ENCODE measurements around the gene ATP11A. TPM values are rescaled to one million over a fixed set of nuclear protein-coding genes. Genes with fewer than 3 reads are reported as not detected.

Gene ATP11A
- 61.6 and 65.3 TPM in 2 replicates for total RNA-seq (2021)
- long read RNA-seq, transcript ATP11A-217 (1 exons, 3,542 nt), result major isoform, 10 of 30 reads
- long read RNA-seq, partial matches to known transcripts, result 1 of 30 reads
- long read RNA-seq, other reads (novel, unspliced or antisense), result 19 of 30 reads

DNA sequence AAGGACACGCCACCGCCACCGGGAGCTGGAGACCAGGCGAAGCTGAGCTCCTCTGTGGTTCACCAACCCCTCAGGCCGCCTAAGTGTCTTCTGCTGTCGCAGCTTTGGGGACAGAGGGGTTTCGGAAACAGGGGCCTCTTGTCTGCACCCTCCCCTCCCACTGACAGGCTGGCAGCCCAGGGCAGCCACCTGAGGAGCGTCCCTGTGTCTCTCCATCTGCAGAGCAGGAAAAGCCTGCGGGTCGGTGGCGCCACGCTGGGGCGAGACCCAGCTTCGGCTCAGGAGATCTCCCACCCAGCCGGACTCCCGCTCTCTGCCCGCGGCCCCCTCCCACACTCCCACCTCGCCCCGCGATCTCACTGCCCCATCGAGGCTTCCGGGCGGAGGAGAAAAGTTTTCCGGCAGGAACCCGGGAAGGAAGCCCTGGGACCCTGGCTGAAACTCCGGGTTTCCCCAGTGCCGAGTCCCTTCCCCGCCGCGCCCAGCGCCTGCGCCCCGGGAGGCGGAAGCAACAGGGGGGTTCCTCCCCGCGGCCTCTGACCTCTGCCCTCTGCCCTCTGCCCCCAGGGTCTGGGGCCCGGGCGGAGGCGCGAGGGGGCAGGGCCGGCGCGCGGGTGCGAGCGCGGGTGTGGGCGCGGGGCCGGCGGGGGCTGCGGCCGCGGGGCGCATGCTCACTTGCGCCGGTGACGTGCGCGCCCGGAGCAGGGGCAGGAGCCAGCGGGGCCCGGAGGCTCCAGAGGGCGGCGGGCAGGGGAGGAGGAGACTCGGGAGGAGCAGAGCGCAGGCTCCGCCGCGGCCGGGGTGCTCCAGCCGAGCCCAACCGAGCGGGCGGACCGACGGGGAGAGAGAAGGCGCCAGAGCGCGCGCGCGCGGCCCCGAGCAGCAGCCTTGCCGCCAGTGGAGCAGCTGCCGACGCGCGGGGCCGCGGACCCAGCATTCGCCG is at the start of gene ATP11A:
TSS of gene ATP11A (plus strand) at position 736 of the 943 bp plus-strand sequence. CDS start 379 bp downstream, outside the sequence.
- H3K23ac ChIP-seq (ENCODE audit: insufficient read length, low read depth, low read length), result no peak within 1 kb of the TSS
- H2AK5ac ChIP-seq (ENCODE audit: insufficient read length, low read length), result no peak within 1 kb of the TSS
- H2BK15ac ChIP-seq (ENCODE audit: low read depth, low read length), result no peak within 1 kb of the TSS; the same call in 1 of the 2 replicates
- H2BK20ac ChIP-seq (ENCODE audit: low read depth, low read length, poor library complexity, severe bottlenecking), result no peak within 1 kb of the TSS
- Mint-ChIP-seq H3K36me3 (ENCODE audit: insufficient read depth in 1 of 3, low read depth in 3 of 3) (no peaks in the 10 kb centered on the region), H3K4me1 (peaks cover 49 to 50% of the 10 kb centered on the region in 2 experiments), H3K27ac (peak within 1 kb of the TSS; percentile 21 to 81 (median 56); a peak in 5 of 7 replicates), H3K9me3 (no peaks in the 10 kb centered on the region; a peak in 1 of 5 replicates), H3K27me3 (ENCODE audit: low read depth) (peaks cover 13% of the 10 kb centered on the region), H3K4me3 (peak within 1 kb of the TSS; percentile 78 to 89)
- H3K23me2 ChIP-seq (ENCODE audit: insufficient read length, low read depth, low read length, poor library complexity, severe bottlenecking), result peaks cover 12% of the 10 kb centered on the region
- peak; percentile 74 for DNase-seq
- H3K9ac ChIP-seq (ENCODE audit: extremely low read depth, insufficient read length, low read length), result no peak within 1 kb of the TSS
- no peak within 1 kb of the TSS for H4K91ac ChIP-seq (ENCODE audit: insufficient read length, low read depth, low read length)
- H4K8ac ChIP-seq (replicated peaks; ENCODE audit: insufficient read length, low read depth, low read length), result no peak within 1 kb of the TSS
- H3K14ac ChIP-seq (ENCODE audit: insufficient read depth, low read length), result no peak within 1 kb of the TSS; the same call in none of the 2 replicates
- H3K79me2 ChIP-seq (ENCODE audit: insufficient read depth, low read length), result peaks cover 11% of the 10 kb centered on the region; the same call in 1 of the 2 replicates
- no peak within 1 kb of the TSS for H2AFZ ChIP-seq (ENCODE audit: low read length)
- H3K56ac ChIP-seq (ENCODE audit: insufficient read length, low read depth, low read length), result no peak within 1 kb of the TSS
- no peaks in the 10 kb centered on the region for H4K20me1 ChIP-seq (ENCODE audit: control insufficient read depth, insufficient read depth, insufficient read length)
- no peak within 1 kb of the TSS for H3K4ac ChIP-seq (ENCODE audit: low read depth, low read length)
- no peak within 1 kb of the TSS for H2BK12ac ChIP-seq (ENCODE audit: insufficient read length, low read depth, low read length)
- TF ChIP-seq, protein P1, sequence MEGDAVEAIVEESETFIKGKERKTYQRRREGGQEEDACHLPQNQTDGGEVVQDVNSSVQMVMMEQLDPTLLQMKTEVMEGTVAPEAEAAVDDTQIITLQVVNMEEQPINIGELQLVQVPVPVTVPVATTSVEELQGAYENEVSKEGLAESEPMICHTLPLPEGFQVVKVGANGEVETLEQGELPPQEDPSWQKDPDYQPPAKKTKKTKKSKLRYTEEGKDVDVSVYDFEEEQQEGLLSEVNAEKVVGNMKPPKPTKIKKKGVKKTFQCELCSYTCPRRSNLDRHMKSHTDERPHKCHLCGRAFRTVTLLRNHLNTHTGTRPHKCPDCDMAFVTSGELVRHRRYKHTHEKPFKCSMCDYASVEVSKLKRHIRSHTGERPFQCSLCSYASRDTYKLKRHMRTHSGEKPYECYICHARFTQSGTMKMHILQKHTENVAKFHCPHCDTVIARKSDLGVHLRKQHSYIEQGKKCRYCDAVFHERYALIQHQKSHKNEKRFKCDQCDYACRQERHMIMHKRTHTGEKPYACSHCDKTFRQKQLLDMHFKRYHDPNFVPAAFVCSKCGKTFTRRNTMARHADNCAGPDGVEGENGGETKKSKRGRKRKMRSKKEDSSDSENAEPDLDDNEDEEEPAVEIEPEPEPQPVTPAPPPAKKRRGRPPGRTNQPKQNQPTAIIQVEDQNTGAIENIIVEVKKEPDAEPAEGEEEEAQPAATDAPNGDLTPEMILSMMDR (conservative IDR thresholded peaks at IDR 0.05), result no peak
- no peak within 1 kb of the TSS for H3K27ac ChIP-seq (ENCODE audit: insufficient read length, low read depth, low read length)
- H3K4me1 ChIP-seq (ENCODE audit: insufficient read depth, low read length), result peaks cover 6% of the 10 kb centered on the region; the same call in 1 of the 2 replicates
- no peak within 1 kb of the TSS for H4K5ac ChIP-seq (ENCODE audit: insufficient read length, low read depth, low read length)
- no peak within 1 kb of the TSS for H2BK5ac ChIP-seq (ENCODE audit: insufficient read length, low read length)
- no CpG with 5 or more reads among the region's 95 CpGs for WGBS (ENCODE audit: extremely low coverage, insufficient read length, low lambda C conversion rate)
- H3K27me3 ChIP-seq (ENCODE audit: insufficient read depth, low read length), result no peaks in the 10 kb centered on the region
- peaks cover 5% of the 10 kb centered on the region for H3K79me1 ChIP-seq (ENCODE audit: insufficient read depth, low read depth, low read length, poor library complexity, severe bottlenecking)
- H3T11ph ChIP-seq (ENCODE audit: low read length), result no peak within 1 kb of the TSS
- H3K9me3 ChIP-seq (ENCODE audit: control insufficient read depth, low read depth, low read length), result no peaks in the 10 kb centered on the region
- no peak within 1 kb of the TSS for H3K18ac ChIP-seq (ENCODE audit: insufficient read length, low read depth, low read length)
- H3K4me2 ChIP-seq (ENCODE audit: insufficient read depth, insufficient read length, low read length), result peak within 1 kb of the TSS; percentile 53
- no peak within 1 kb of the TSS for H2BK120ac ChIP-seq (ENCODE audit: low read depth, low read length, poor library complexity, severe bottlenecking)

All from H9 (cell line).